ENCODE results near the gene NCF1.
"Not testable (repeated sequence)": the region's sequence is repeated elsewhere in the genome, so short reads cannot be mapped to it uniquely, and the experiment has no call there.

Gene NCF1

DNA sequence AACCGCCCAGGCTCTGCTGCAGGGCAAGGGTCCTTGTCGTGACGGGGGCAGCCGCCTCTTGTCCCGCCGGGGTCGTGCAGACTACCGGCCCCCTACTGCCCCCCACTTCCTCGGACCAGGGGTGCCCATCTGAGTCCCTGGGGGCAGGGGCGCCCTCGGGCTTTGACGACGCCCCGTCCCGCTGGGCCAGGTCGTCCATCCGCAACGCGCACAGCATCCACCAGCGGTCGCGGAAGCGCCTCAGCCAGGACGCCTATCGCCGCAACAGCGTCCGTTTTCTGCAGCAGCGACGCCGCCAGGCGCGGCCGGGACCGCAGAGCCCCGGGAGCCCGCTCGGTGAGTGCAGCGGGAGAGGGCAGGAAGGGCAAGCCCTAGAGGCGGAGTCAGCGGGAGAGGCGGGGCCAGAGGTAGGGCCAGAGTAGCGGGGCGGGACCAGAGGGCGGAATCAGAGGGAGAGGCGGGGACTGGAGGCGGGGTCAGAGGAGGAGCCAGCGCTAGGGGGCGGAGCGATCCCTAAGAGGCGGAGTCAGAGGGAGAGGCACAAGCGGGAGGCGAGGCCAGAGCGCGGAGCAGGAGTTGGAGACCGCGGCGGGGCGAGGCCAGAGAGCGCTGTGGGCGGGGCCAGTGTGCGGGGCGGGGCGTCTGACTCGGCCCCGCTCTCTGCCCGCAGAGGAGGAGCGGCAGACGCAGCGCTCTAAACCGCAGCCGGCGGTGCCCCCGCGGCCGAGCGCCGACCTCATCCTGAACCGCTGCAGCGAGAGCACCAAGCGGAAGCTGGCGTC is 14.7 kb downstream of the NCF1 start:
- peak; percentile 97 for DNase-seq

GRCh38 chr7:74789200-74789736 is 15.5 kb downstream of the NCF1 start:
- not testable (repeated sequence) for DNase-seq

DNA sequence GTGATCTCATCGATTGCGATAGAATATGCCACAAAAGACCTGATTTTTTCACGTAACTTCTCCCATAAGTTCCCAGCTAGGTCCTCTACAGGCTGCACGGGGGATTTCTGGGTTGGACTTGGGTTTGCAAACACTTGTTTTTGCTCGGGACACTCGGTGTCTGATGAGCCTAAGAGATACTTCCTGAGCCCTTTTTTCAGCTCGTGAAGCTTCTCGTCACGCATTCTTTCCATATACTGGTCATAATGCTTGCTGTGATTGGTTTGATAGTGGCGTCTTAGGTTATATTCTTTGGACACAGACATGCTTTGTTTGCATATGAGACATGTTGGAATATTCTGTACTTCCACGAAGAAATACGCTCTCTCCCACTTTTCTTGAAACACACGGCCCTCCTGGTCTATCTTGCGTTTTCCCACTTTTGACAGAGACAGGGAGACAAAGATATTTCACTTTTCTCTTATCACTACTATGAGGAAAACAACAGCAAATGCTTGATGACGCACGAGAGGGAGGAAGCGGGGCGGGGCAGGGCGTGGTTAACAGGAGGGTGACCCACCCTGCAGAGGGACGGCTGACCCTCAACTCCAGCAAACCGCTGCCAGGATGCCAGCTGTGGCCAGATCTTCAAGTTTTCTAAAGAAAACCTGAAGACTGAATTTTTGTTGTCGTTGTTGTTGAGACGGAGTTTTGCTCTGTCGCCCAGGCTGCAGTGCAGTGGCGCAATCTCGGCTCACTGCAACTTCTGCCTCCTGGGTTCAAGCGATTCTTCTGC is 24.2 kb downstream of the NCF1 start:
- not testable (repeated sequence) for DNase-seq

- DNase-seq, result peak; percentile 15
Measured at GRCh38 chr7:74798644-74799043, 24.8 kb downstream of the NCF1 start.

DNA sequence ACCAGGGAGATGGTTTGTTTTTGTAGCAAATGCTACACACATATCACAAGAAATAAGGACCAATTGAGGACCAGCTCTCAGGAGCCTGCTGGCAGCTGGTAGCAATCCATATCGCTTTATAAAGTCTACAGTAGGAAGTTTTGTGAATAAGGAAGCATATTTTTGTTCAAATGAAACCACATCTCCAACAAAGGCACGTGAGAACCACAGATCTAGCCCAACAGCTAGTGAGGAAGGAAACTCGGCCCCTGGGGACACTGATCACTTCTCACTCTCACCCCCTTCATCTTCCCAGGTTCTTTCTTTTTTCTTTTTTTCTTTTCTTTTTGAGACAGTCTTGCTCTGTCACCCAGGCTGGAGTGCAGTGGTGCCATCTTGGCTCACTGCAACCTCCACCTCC is 42.1 kb downstream of the NCF1 start:
- not testable (repeated sequence) for DNase-seq

DNA sequence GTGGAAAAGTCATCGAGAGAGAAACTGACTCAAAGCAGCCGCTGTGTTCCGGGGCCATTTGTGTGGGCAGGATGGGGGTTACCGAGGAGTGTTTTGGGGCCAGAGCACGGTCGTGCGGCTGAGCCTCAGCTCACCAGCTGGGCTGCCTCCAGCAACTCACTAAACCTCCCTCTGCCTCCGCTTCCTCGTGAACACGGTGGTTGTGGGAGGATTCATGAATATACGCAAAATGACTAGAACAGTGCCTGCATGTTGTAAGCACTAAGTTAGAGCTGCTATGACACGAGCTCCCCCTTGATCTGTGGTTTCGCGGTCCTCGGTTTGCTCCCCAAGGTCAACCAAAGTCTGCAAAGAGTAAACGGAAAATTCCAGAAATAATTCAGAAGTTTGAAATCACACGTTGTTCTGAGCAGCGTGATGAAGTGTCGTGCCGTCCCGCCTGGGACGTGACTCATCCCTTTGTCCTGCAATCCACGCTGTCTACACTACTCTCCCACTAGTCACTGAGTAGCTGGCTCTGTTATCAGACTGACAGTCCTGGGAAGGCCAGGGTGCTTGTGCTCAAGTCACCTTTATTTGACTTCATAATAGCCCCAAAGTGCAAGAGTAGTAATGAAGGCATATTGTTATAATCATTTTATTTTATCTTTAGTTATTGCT is 46.5 kb downstream of the NCF1 start:
- not testable (repeated sequence) for DNase-seq

GRCh38 chr7:74821259-74821658 is 47.4 kb downstream of the NCF1 start:
- DNase-seq, result not testable (repeated sequence)

- DNase-seq, result not testable (repeated sequence)
Measured at GRCh38 chr7:74829959-74830358, 56.1 kb downstream of the NCF1 start.

- DNase-seq, result not testable (repeated sequence)
Measured at GRCh38 chr7:74830411-74830810, 56.6 kb downstream of the NCF1 start.

Measured in activated CD4-positive, alpha-beta T cell treated with anti-CD3 and anti-CD28 coated beads, Interleukin-10, Interleukin-2, amounts not matched to agents 100 ng/mL and 50 ng/mL, durations not matched to agents 16 hours and 8 hours (primary cell).